HEK293 (cell line): Measurements from ENCODE around the gene NEGR1.

ENCODE experiments used
- CTCF ChIA-PET: fragments of 350-600 bp; formaldehyde crosslinking; extraction: SDS; loops from one replicate; lab custom pipeline; 2021; ENCODE audit warnings: antibody characterized with exemption; lab: Yijun Ruan, JAX
- POLR2A ChIA-PET: fragments of 300-600 bp; formaldehyde crosslinking; extraction: SDS; loops from one replicate; lab custom pipeline; 2020; ENCODE audit warnings: antibody characterized with exemption, inconsistent platforms; lab: Yijun Ruan, JAX
- H3K27ac ChIP-seq: fragments of 200-500 bp; sonication (Bioruptor generic); 2 replicates; pipeline ENCODE4 v1.5.1; 2014; ENCODE audit warnings: low read depth, low read length, control low read depth, inconsistent platforms; ENCODE audit errors: extremely low read depth
- H3K36me3 ChIP-seq, 2 experiments: fragments of 200-500 bp in 1 of 2; sonication (Bioruptor generic) in 1 of 2; 1 replicate in 1 of 2; 2 replicates in 1 of 2; pipeline ENCODE4 v1.5.1; 2014 to 2017; ENCODE audit warnings: inconsistent platforms in 2 of 2, low read length in 2 of 2; ENCODE audit not compliant: control insufficient read depth in 2 of 2, insufficient read depth in 1 of 2
- H3K4me1 ChIP-seq: fragments of 200-500 bp; sonication (Bioruptor generic); 2 replicates; pipeline ENCODE4 v1.5.1; 2014; ENCODE audit warnings: mild to moderate bottlenecking, low read length, inconsistent platforms; ENCODE audit not compliant: control insufficient read depth, insufficient read depth
- H3K4me3 ChIP-seq: 2 replicates; pipeline ENCODE4 v1.5.1; 2011; ENCODE audit warnings: low read depth, mild to moderate bottlenecking, control low read depth, low read length, moderate library complexity
- H3K9me3 ChIP-seq: fragments of 200-500 bp; sonication (Bioruptor generic); 2 replicates; pipeline ENCODE4 v1.5.1; 2014; ENCODE audit warnings: low read depth, low read length, inconsistent platforms; ENCODE audit not compliant: control insufficient read depth, insufficient read depth
- BCL11A ChIP-seq: fragments of 450-650 bp; formaldehyde crosslinking; IDR thresholded peaks from 2 replicates; pipeline ENCODE4 v1.5.1; 2016; ENCODE audit warnings: low read depth, missing biosample characterization, missing genetic modification characterization
- GFI1B ChIP-seq: fragments of 450-650 bp; formaldehyde crosslinking; IDR thresholded peaks from 2 replicates; pipeline ENCODE4 v1.5.1; 2016; ENCODE audit warnings: missing biosample characterization, missing genetic modification characterization
- HOXC10 ChIP-seq: sonication (generic); formaldehyde crosslinking; IDR thresholded peaks from 2 replicates; pipeline ENCODE4 v1.8.1; 2023; ENCODE audit warnings: mild to moderate bottlenecking, missing genetic modification reagents
- KLF8 ChIP-seq: fragments of 450-650 bp; formaldehyde crosslinking; IDR thresholded peaks from 2 replicates; pipeline ENCODE4 v1.5.1; 2016; ENCODE audit warnings: missing biosample characterization, missing genetic modification characterization
- SALL2 ChIP-seq: fragments of 450-650 bp; formaldehyde crosslinking; IDR thresholded peaks from 2 replicates; pipeline ENCODE4 v1.5.0; 2017; ENCODE audit warnings: missing biosample characterization, mild to moderate bottlenecking, missing genetic modification characterization, borderline replicate concordance
- SP2 ChIP-seq: fragments of 450-650 bp; formaldehyde crosslinking; IDR thresholded peaks from 2 replicates; pipeline ENCODE4 v1.5.1; 2016; ENCODE audit warnings: missing biosample characterization, missing genetic modification characterization
- ZBTB8A ChIP-seq: fragments of 450-650 bp; formaldehyde crosslinking; IDR thresholded peaks from 2 replicates; pipeline ENCODE4 v1.5.1; 2016; ENCODE audit warnings: missing biosample characterization, missing genetic modification characterization
- ZIC2 ChIP-seq: fragments of 450-650 bp; formaldehyde crosslinking; IDR thresholded peaks from 2 replicates; pipeline ENCODE4 v1.5.1; 2016; ENCODE audit warnings: missing biosample characterization, missing genetic modification characterization
- ZNF121 ChIP-seq: fragments of 450-650 bp; formaldehyde crosslinking; IDR thresholded peaks from 2 replicates; pipeline ENCODE4 v1.5.1; 2016; ENCODE audit warnings: missing biosample characterization, missing genetic modification characterization
- ZNF132 ChIP-seq: fragments of 450-650 bp; formaldehyde crosslinking; IDR thresholded peaks from 2 replicates; pipeline ENCODE4 v1.5.1; 2017; ENCODE audit warnings: missing biosample characterization, missing genetic modification characterization, borderline replicate concordance
- ZNF133 ChIP-seq: fragments of 450-650 bp; formaldehyde crosslinking; IDR thresholded peaks from 2 replicates; pipeline ENCODE4 v1.5.1; 2016; ENCODE audit warnings: missing biosample characterization, missing genetic modification characterization
- ZNF2 ChIP-seq: fragments of 450-650 bp; formaldehyde crosslinking; IDR thresholded peaks from 2 replicates; pipeline ENCODE4 v1.5.1; 2016; ENCODE audit warnings: missing biosample characterization, missing genetic modification characterization
- ZNF239 ChIP-seq: fragments of 450-650 bp; formaldehyde crosslinking; IDR thresholded peaks from 2 replicates; pipeline ENCODE4 v1.5.1; 2016; ENCODE audit warnings: missing biosample characterization, missing genetic modification characterization
- ZNF274 ChIP-seq, 2 experiments: fragments of 200-500 bp in 1 of 2; fragments of 450-650 bp in 1 of 2; sonication (Bioruptor generic) in 1 of 2; formaldehyde crosslinking in 1 of 2; IDR thresholded peaks; 2 replicates each; pipeline versions ENCODE4 v1.5.1 to v1.6.1; 2014 to 2016; ENCODE audit warnings: borderline replicate concordance in 1 of 2, inconsistent platforms in 1 of 2, low read length in 1 of 2, missing biosample characterization in 1 of 2, missing genetic modification characterization in 1 of 2
- ZNF48 ChIP-seq: fragments of 450-650 bp; formaldehyde crosslinking; IDR thresholded peaks from 2 replicates; pipeline ENCODE4 v1.5.1; 2016; ENCODE audit warnings: missing biosample characterization, missing genetic modification characterization
- ZNF501 ChIP-seq: fragments of 450-650 bp; formaldehyde crosslinking; IDR thresholded peaks from 2 replicates; pipeline ENCODE4 v1.5.1; 2016; ENCODE audit warnings: missing biosample characterization, missing genetic modification characterization
- ZNF629 ChIP-seq: fragments of 450-650 bp; formaldehyde crosslinking; IDR thresholded peaks from 2 replicates; pipeline ENCODE4 v1.5.1; 2017; ENCODE audit warnings: missing biosample characterization, missing genetic modification characterization
- ZSCAN30 ChIP-seq: fragments of 450-650 bp; IDR thresholded peaks from 2 replicates; pipeline ENCODE4 v1.5.1; 2018; ENCODE audit warnings: missing biosample characterization, mild to moderate bottlenecking, missing genetic modification characterization, moderate library complexity
- TF ChIP-seq, protein P1 (sequence below): fragments of 450-650 bp; formaldehyde crosslinking; IDR thresholded peaks from 2 replicates; pipeline ENCODE4 v1.5.1; 2016; ENCODE audit warnings: missing biosample characterization, missing genetic modification characterization
- TF ChIP-seq, protein P2 (sequence below): fragments of 450-650 bp; formaldehyde crosslinking; optimal IDR thresholded peaks from 2 replicates; pipeline ENCODE3; 2016; ENCODE audit warnings: missing biosample characterization, mild to moderate bottlenecking, missing genetic modification characterization
- TF ChIP-seq, protein P3 (sequence below): fragments of 450-650 bp; formaldehyde crosslinking; IDR thresholded peaks from 2 replicates; pipeline ENCODE4 v1.5.1; 2017; ENCODE audit warnings: missing biosample characterization, missing genetic modification characterization
- TF ChIP-seq, protein P4 (sequence below): fragments of 450-650 bp; formaldehyde crosslinking; IDR thresholded peaks from 2 replicates; pipeline ENCODE4 v1.5.1; 2016; ENCODE audit warnings: missing biosample characterization, missing genetic modification characterization
- TF ChIP-seq, protein P5 (sequence below): fragments of 450-650 bp; formaldehyde crosslinking; IDR thresholded peaks from 2 replicates; pipeline ENCODE4 v1.5.1; 2017; ENCODE audit warnings: missing biosample characterization, missing genetic modification characterization
- TF ChIP-seq, protein P6 (sequence below): fragments of 450-650 bp; formaldehyde crosslinking; IDR thresholded peaks from 2 replicates; pipeline ENCODE4 v1.5.1; 2017; ENCODE audit warnings: missing biosample characterization, missing genetic modification characterization

NEGR1 gene

DNA sequence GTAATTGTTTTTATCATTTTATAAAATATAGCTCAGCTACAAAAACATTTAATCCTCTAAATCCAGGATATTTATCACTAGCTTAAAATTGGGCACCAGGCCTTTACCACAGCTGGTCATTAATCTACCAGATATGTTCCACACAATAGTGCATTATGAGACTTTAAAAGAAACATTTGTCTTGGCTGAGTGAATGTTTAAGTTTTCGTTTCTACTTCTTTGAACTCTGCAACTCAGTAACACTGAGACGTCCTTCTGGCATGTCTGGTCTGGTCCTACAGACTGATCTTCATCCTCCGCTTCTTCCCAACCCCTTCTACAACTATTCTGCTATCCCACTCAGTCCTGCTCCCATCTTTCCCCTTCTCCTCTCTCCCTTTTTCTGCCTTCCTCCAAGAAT is 296.2 kb downstream of the NEGR1 start:
- ChIA-PET CTCF (no interaction called here), POLR2A (no interaction called here)
- Histone ChIP-seq H3K4me3 (no peak overlapping the region), H3K27ac (no peak overlapping the region), H3K36me3 (no peaks in the 10 kb centered on the region), H3K4me1 (no peaks in the 10 kb centered on the region), H3K9me3 (no peaks in the 10 kb centered on the region)
- TF ChIP-seq ZNF629 (tag by site-specific recombination) (no peak), ZNF501 (tag by site-specific recombination) (no peak)
- TF ChIP-seq, protein P1, sequence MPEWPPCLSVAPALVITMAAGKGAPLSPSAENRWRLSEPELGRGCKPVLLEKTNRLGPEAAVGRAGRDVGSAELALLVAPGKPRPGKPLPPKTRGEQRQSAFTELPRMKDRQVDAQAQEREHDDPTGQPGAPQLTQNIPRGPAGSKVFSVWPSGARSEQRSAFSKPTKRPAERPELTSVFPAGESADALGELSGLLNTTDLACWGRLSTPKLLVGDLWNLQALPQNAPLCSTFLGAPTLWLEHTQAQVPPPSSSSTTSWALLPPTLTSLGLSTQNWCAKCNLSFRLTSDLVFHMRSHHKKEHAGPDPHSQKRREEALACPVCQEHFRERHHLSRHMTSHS (tag by site-specific recombination): no peak

DNA sequence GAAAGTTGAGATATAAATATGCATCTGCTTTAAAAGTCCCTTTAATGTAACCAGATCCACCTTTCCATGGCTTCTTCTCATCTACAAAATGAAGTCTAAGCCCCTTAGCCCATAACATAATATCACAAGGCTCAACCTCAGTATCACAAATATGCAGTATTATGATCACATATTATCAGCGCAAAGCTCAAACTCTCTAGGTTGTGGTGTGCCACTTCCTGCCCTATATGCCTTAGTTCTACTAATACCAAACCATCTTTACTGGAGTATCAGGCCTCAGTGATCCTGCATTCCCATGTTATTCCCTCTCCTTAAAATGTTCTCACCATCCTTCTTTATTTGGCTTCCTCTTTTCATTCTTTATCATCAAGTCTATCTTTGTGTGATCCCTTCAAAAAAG is 301.8 kb downstream of the NEGR1 start:
- no peak overlapping the region for H3K27ac ChIP-seq
- CTCF ChIA-PET: no interaction called here
- no peaks in the 10 kb centered on the region for H3K9me3 ChIP-seq
- POLR2A ChIA-PET: no interaction called here
- H3K4me1 ChIP-seq: no peaks in the 10 kb centered on the region
- H3K36me3 ChIP-seq: no peaks in the 10 kb centered on the region
- TF ChIP-seq ZNF239 (tag by site-specific recombination): no peak
- no peak for TF ChIP-seq ZNF48 (tag by site-specific recombination)
- TF ChIP-seq HOXC10: no peak
- TF ChIP-seq ZNF274 (IDR thresholded peaks at IDR 0.05; ENCODE audit: low read length): no peak
- no peak for TF ChIP-seq ZNF274 (tag by site-specific recombination; IDR thresholded peaks at IDR 0.05; ENCODE audit: borderline replicate concordance)
- no peak for TF ChIP-seq BCL11A (tag by site-specific recombination)
- no peak overlapping the region for H3K4me3 ChIP-seq

DNA sequence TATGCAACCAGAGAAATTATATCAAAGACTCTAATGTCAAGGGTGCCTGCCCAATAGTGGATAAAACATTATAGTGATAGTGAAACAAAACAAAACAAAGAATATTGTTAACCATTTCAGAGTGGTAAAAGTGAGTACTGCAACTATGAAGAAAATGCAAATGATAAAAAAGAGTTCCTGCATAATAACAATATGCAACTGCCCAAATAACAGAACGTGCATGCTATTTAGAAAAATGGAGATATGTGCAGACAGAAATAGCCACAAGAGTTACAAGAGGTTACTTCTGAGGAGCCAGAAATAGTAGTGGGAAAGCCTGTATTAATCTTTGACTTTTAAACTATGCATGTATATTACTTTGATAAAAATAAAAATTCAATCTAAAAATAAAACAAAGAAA is 302.5 kb downstream of the NEGR1 start:
- ChIA-PET POLR2A (no interaction called here), CTCF (no interaction called here)
- no peak overlapping the region for H3K27ac ChIP-seq
- H3K4me3 ChIP-seq: no peak overlapping the region
- H3K36me3 ChIP-seq: no peaks in the 10 kb centered on the region
- H3K9me3 ChIP-seq: no peaks in the 10 kb centered on the region
- no peaks in the 10 kb centered on the region for H3K4me1 ChIP-seq
- TF ChIP-seq, protein P2, sequence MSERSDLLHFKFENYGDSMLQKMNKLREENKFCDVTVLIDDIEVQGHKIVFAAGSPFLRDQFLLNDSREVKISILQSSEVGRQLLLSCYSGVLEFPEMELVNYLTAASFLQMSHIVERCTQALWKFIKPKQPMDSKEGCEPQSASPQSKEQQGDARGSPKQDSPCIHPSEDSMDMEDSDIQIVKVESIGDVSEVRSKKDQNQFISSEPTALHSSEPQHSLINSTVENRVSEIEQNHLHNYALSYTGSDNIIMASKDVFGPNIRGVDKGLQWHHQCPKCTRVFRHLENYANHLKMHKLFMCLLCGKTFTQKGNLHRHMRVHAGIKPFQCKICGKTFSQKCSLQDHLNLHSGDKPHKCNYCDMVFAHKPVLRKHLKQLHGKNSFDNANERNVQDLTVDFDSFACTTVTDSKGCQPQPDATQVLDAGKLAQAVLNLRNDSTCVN (tag by site-specific recombination): no peak
- TF ChIP-seq ZNF132 (tag by site-specific recombination) (no peak), ZSCAN30 (tag by site-specific recombination) (no peak), ZNF121 (tag by site-specific recombination) (no peak), SP2 (tag by site-specific recombination) (no peak), ZIC2 (tag by site-specific recombination) (no peak), GFI1B (tag by site-specific recombination) (no peak), ZBTB8A (no peak), SALL2 (tag by site-specific recombination) (no peak), ZNF2 (tag by site-specific recombination) (no peak), HOXC10 (no peak), ZNF133 (tag by site-specific recombination) (no peak), KLF8 (tag by site-specific recombination) (no peak)
- TF ChIP-seq, protein P3, sequence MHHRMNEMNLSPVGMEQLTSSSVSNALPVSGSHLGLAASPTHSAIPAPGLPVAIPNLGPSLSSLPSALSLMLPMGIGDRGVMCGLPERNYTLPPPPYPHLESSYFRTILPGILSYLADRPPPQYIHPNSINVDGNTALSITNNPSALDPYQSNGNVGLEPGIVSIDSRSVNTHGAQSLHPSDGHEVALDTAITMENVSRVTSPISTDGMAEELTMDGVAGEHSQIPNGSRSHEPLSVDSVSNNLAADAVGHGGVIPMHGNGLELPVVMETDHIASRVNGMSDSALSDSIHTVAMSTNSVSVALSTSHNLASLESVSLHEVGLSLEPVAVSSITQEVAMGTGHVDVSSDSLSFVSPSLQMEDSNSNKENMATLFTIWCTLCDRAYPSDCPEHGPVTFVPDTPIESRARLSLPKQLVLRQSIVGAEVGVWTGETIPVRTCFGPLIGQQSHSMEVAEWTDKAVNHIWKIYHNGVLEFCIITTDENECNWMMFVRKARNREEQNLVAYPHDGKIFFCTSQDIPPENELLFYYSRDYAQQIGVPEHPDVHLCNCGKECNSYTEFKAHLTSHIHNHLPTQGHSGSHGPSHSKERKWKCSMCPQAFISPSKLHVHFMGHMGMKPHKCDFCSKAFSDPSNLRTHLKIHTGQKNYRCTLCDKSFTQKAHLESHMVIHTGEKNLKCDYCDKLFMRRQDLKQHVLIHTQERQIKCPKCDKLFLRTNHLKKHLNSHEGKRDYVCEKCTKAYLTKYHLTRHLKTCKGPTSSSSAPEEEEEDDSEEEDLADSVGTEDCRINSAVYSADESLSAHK (tag by site-specific recombination): no peak
- TF ChIP-seq, protein P4, sequence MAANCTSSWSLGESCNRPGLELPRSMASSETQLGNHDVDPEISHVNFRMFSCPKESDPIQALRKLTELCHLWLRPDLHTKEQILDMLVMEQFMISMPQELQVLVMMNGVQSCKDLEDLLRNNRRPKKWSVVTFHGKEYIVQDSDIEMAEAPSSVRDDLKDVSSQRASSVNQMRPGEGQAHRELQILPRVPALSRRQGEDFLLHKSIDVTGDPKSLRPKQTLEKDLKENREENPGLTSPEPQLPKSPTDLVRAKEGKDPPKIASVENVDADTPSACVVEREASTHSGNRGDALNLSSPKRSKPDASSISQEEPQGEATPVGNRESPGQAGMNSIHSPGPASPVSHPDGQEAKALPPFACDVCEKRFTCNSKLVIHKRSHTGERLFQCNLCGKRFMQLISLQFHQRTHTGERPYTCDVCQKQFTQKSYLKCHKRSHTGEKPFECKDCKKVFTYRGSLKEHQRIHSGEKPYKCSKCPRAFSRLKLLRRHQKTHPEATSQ (tag by site-specific recombination): no peak
- TF ChIP-seq, protein P5, sequence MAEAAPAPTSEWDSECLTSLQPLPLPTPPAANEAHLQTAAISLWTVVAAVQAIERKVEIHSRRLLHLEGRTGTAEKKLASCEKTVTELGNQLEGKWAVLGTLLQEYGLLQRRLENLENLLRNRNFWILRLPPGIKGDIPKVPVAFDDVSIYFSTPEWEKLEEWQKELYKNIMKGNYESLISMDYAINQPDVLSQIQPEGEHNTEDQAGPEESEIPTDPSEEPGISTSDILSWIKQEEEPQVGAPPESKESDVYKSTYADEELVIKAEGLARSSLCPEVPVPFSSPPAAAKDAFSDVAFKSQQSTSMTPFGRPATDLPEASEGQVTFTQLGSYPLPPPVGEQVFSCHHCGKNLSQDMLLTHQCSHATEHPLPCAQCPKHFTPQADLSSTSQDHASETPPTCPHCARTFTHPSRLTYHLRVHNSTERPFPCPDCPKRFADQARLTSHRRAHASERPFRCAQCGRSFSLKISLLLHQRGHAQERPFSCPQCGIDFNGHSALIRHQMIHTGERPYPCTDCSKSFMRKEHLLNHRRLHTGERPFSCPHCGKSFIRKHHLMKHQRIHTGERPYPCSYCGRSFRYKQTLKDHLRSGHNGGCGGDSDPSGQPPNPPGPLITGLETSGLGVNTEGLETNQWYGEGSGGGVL (tag by site-specific recombination): no peak
- TF ChIP-seq, protein P6, sequence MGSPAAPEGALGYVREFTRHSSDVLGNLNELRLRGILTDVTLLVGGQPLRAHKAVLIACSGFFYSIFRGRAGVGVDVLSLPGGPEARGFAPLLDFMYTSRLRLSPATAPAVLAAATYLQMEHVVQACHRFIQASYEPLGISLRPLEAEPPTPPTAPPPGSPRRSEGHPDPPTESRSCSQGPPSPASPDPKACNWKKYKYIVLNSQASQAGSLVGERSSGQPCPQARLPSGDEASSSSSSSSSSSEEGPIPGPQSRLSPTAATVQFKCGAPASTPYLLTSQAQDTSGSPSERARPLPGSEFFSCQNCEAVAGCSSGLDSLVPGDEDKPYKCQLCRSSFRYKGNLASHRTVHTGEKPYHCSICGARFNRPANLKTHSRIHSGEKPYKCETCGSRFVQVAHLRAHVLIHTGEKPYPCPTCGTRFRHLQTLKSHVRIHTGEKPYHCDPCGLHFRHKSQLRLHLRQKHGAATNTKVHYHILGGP: no peak
